HG03060 (cell line): ENCODE results near the gene ENTPD6.
"Not testable (repeated sequence)": the region's sequence is repeated elsewhere in the genome, so short reads cannot be mapped to it uniquely, and the experiment has no call there.

ENCODE experiments used
- ATAC-seq: cut with Tn5 transposase; IDR thresholded peaks from one replicate; pipeline ENCODE4 v1.9.1; 2021; ENCODE audit warnings: low read depth, moderate number of reproducible peaks; ENCODE audit not compliant: unreplicated experiment

ENTPD6 gene

GRCh38 chr20:25238319-25239037 lies 43.0 kb downstream of the ENTPD6 start:
- no peak for ATAC-seq

GRCh38 chr20:25239387-25240370 lies 44.2 kb downstream of the ENTPD6 start:
- peak; percentile 39 for ATAC-seq

- not testable (repeated sequence) for ATAC-seq
Measured at GRCh38 chr20:25240851-25241658, 45.5 kb downstream of the ENTPD6 start.

- not testable (repeated sequence) for ATAC-seq
Measured at GRCh38 chr20:25241659-25241955, 46.1 kb downstream of the ENTPD6 start.

- no peak for ATAC-seq
Measured at GRCh38 chr20:25242231-25242630, 46.7 kb downstream of the ENTPD6 start.

GRCh38 chr20:25243416-25243979 lies 48.0 kb downstream of the ENTPD6 start:
- no peak for ATAC-seq

GRCh38 chr20:25244976-25245375 lies 49.5 kb downstream of the ENTPD6 start:
- ATAC-seq = no peak

- no peak for ATAC-seq
Measured at GRCh38 chr20:25245461-25245860, 49.9 kb downstream of the ENTPD6 start.

GRCh38 chr20:25246182-25246999 lies 50.9 kb downstream of the ENTPD6 start:
- ATAC-seq = peak; percentile 28

- ATAC-seq = no peak
Measured at GRCh38 chr20:25247000-25247517, 51.5 kb downstream of the ENTPD6 start.

- peak; percentile 10 for ATAC-seq
Measured at GRCh38 chr20:25247518-25247955, 52.0 kb downstream of the ENTPD6 start.

GRCh38 chr20:25247956-25248785 lies 52.7 kb downstream of the ENTPD6 start, which contains the start of gene PYGB:
TSS of gene PYGB (plus strand) at chr20:25248085. CDS start at chr20:25248179, 94 bp downstream.
- ATAC-seq = peak; percentile 37

- ATAC-seq = no peak
Measured at GRCh38 chr20:25248786-25249172, 53.3 kb downstream of the ENTPD6 start.

- ATAC-seq = no peak
Measured at GRCh38 chr20:25249198-25249931, 53.9 kb downstream of the ENTPD6 start.

- ATAC-seq = no peak
Measured at GRCh38 chr20:25250508-25250907, 55.0 kb downstream of the ENTPD6 start.

GRCh38 chr20:25251019-25251418 lies 55.5 kb downstream of the ENTPD6 start:
- no peak for ATAC-seq

- no peak for ATAC-seq
Measured at GRCh38 chr20:25251558-25251957, 56.0 kb downstream of the ENTPD6 start.

- no peak for ATAC-seq
Measured at GRCh38 chr20:25252230-25252651, 56.7 kb downstream of the ENTPD6 start.
